Right lobe of liver (tissue), 6 donors: ENCODE data around the gene INPP5D. TPM values are rescaled to one million over a fixed set of nuclear protein-coding genes. Genes with fewer than 3 reads are reported as not detected.
A peak's percentile ranks its signal among the peaks of the same experiment; 100 is the strongest.

Experiments
- ATAC-seq, 4 donors: fragments of 200-7000 bp; cut with Tn5 transposase; one replicate each; pipeline ENCODE4 v1.9.1; 2020; ENCODE audit warnings: mild to moderate bottlenecking in 4 of 4, moderate library complexity in 4 of 4
- DNase-seq, 3 donors: peaks; one replicate each; pipeline ENCODE4 v3.0.0-alpha.2; 2020
- H3K27ac ChIP-seq, 3 donors: fragments of 200-600 bp; one replicate each; pipeline ENCODE4 v1.8.0; 2022
- H3K27me3 ChIP-seq, 2 donors: fragments of 200-600 bp; one replicate each; pipeline ENCODE4 v1.8.0; 2022
- H3K36me3 ChIP-seq, 4 donors: fragments of 200-600 bp; sonication (generic) in 1 of 4; one replicate each; pipeline versions ENCODE4 v1.5.1 to v1.8.0; 2017 to 2022; ENCODE audit warnings: control low read depth in 1 of 4
- H3K4me1 ChIP-seq, 4 donors: fragments of 200-600 bp; sonication (generic) in 1 of 4; one replicate each; pipeline versions ENCODE4 v1.5.1 to v1.8.0; 2017 to 2022; ENCODE audit warnings: control low read depth in 1 of 4
- H3K4me3 ChIP-seq, 3 donors: fragments of 200-600 bp; one replicate each; pipeline ENCODE4 v1.8.0; 2022
- H3K9me3 ChIP-seq, 4 donors: fragments of 200-600 bp; sonication (generic) in 1 of 4; one replicate each; pipeline versions ENCODE4 v1.5.1 to v1.8.0; 2017 to 2022; ENCODE audit warnings: control low read depth in 1 of 4
- CTCF ChIP-seq, 4 donors: fragments of 200-600 bp in 3 of 4; fragments of 450-650 bp in 1 of 4; IDR thresholded peaks; one replicate each; pipeline versions ENCODE4 v1.5.1 to v1.8.0; 2016 to 2022; ENCODE audit warnings: antibody characterized with exemption in 4 of 4, mild to moderate bottlenecking in 2 of 4
- POLR2A ChIP-seq: fragments of 450-650 bp; IDR thresholded peaks from one replicate; pipeline ENCODE4 v1.6.1; 2017; ENCODE audit warnings: antibody characterized with exemption, mild to moderate bottlenecking
- WGBS: methylation state at CpG from one replicate; pipeline ENCODE4 v1.1.6; 2018; ENCODE audit warnings: low coverage, low lambda C conversion rate; ENCODE audit not compliant: insufficient coverage; ENCODE audit errors: missing lambda C conversion rate; 5-methylcytosine and 5-hydroxymethylcytosine counted together
- intact Hi-C, 2 donors: fragments of 100-400 bp; cut with DNase I; formaldehyde crosslinking; loops; one replicate each; pipeline versions ENCODE4 v1.11.2 to v1.14.1; 2022
- total RNA-seq, 6 experiments: library from RNA; depleted of rRNA in 2 of 6; stranded (reverse); fragments of >200 nt in 2 of 6; fragmentation: NEBNext Ultra II Directional in 3 of 6; extraction: Animal tissue kit (Norgen Biotek cat#: 25700) in 3 of 6; gene quantifications; one replicate each; pipeline versions ENCODE4 v1.1.0 to v1.2.4, GENCODE V29; 2016 to 2023
- donor health status: DM: no; HTN: yes; CAD: no.
- donor health status: DM: no; HTN: no; CAD: no.
- donor health status: DM: no; HTN: no; CAD: no.
- donor health status: DM: no; HTN: yes; CAD: no.
- donor health status: DM: no; HTN: yes; CAD: no.

The INPP5D gene
- total RNA-seq, 6 experiments from 2014 or later, result 3.5 to 8.1 (median 5.5) TPM

- ATAC-seq (no peak), DNase-seq (peak in 1 of 3 donors; percentile 22)
- H3K36me3 ChIP-seq, result no peaks in the 10 kb centered on the region
- H3K27me3 ChIP-seq, result no peaks in the 10 kb centered on the region
- H3K9me3 ChIP-seq, result no peaks in the 10 kb centered on the region
- H3K4me3 ChIP-seq, result no peak overlapping the region
- H3K4me1 ChIP-seq, result no peaks in the 10 kb centered on the region
- no peak for TF ChIP-seq POLR2A
- TF ChIP-seq CTCF (IDR thresholded peaks at IDR 0.05), result no peak
- WGBS, result 93% methylated on average over 4 of the region's 5 CpGs
- intact Hi-C loops, result no loop called here
- H3K27ac ChIP-seq, result no peak overlapping the region
Observed at GRCh38 chr2:233111427-233111826, 51.3 kb downstream of the INPP5D start.

DNA sequence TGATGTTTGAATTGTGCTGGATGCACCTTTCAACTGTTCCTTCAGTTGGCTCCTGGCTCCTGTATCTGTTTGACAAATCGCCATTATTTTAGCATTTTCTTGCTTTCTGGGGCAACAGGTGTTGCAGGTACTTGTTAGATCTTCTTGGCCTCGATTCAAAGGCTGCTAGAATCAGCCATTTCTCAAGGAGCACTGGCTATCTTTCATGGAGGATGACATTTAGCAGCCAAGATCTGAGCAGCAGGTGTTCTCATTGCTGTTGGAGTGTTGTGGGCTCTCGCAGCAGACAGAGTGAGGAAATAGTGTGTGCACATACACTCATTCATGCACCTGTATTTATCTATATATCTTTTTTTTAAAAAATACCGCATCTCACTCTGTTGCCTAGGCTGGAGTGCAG, 52.2 kb downstream of the INPP5D start:
- H3K27me3 ChIP-seq, result no peaks in the 10 kb centered on the region
- DNase-seq (no peak), ATAC-seq (no peak)
- 55% methylated on average over 4 of the region's 4 CpGs for WGBS
- no peak overlapping the region for H3K27ac ChIP-seq
- no peaks in the 10 kb centered on the region for H3K36me3 ChIP-seq
- H3K4me1 ChIP-seq, result no peaks in the 10 kb centered on the region
- intact Hi-C loops, result no loop called here
- no peaks in the 10 kb centered on the region for H3K9me3 ChIP-seq
- TF ChIP-seq POLR2A (no peak), CTCF (IDR thresholded peaks at IDR 0.05) (no peak)
- no peak overlapping the region for H3K4me3 ChIP-seq

DNA sequence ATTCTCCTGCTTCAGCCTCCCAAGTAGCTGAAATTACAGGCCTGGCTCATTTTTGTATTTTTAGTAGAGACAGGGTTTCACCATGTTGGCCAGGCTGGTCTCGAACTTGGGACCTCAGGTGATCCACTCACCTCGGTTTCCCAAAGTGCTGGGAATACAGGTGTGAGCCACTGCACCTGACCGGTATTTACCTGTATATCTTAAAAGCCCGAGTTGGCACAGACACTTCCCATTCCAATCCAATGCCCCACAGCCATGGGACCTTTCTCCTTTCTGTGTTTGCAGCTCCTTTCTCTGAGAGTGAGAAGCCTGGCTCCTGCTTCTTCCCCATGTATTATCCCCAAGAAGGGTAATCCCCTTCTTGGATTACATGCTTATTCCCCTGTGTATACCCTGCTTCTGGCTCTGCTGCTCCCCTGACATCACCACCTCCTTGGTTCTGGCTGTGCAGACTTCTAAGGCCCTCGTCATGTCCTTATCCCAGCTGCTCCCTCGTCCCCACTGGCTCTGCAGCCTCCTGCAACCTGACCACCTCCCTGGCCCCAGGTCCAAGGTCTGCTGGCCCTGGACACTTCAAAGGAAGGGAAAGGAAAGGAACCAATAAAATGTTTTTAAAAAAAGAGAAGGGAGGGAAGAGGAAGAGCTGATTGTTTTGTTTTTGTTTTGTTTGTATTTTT, 52.8 kb downstream of the INPP5D start:
- DNase-seq (peak in 1 of 3 donors; percentile 28), ATAC-seq (no peak)
- Histone ChIP-seq H3K9me3 (no peaks in the 10 kb centered on the region), H3K36me3 (no peaks in the 10 kb centered on the region), H3K4me1 (no peaks in the 10 kb centered on the region), H3K27ac (no peak overlapping the region), H3K27me3 (no peaks in the 10 kb centered on the region), H3K4me3 (no peak overlapping the region)
- intact Hi-C loops, result no loop called here
- TF ChIP-seq POLR2A, result no peak
- no peak for TF ChIP-seq CTCF (IDR thresholded peaks at IDR 0.05)
- WGBS, result 78% methylated on average over 6 of the region's 6 CpGs

DNA sequence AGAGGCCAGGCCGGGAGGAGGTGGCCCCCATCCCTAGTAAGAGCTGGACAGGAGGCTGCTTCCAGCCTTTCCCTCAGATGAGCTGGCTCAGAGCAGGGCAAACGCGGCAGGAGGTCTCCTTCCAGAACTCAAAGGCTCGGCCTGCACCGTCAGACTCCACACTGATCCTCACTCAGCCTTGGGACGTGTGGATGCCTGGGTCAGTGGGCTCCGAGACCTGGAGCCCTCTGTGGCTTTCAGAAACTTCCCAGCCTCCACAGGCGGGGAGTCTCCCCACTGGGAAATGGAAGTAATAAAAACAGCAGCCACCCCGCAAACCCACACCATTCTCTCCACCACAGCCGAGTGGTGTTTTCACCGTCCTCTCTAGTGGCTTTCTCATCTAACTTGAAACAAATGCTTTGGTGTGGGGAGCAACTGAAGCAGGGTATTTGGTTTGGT, 54.3 kb downstream of the INPP5D start:
- H3K4me1 ChIP-seq, result no peaks in the 10 kb centered on the region
- no peak overlapping the region for H3K4me3 ChIP-seq
- no peaks in the 10 kb centered on the region for H3K36me3 ChIP-seq
- no peaks in the 10 kb centered on the region for H3K27me3 ChIP-seq
- ATAC-seq (peak in 1 of 4 donors; percentile 32), DNase-seq (peak in 1 of 3 donors; percentile 35)
- TF ChIP-seq CTCF (IDR thresholded peaks at IDR 0.05) (no peak), POLR2A (no peak)
- no peak overlapping the region for H3K27ac ChIP-seq
- no peaks in the 10 kb centered on the region for H3K9me3 ChIP-seq
- intact Hi-C loops, result no loop called here
- WGBS, result 73% methylated on average over 2 of the region's 11 CpGs
